HG02588 (cell line): ENCODE measurements around the gene GBP6.
"Not testable (repeated sequence)": the region's sequence is repeated elsewhere in the genome, so short reads cannot be mapped to it uniquely, and the experiment has no call there.

Source experiments
- ATAC-seq: cut with Tn5 transposase; IDR thresholded peaks from one replicate; pipeline ENCODE4 v1.9.1; 2021; ENCODE audit warnings: mild to moderate bottlenecking, moderate library complexity; ENCODE audit not compliant: unreplicated experiment

The GBP6 gene

DNA sequence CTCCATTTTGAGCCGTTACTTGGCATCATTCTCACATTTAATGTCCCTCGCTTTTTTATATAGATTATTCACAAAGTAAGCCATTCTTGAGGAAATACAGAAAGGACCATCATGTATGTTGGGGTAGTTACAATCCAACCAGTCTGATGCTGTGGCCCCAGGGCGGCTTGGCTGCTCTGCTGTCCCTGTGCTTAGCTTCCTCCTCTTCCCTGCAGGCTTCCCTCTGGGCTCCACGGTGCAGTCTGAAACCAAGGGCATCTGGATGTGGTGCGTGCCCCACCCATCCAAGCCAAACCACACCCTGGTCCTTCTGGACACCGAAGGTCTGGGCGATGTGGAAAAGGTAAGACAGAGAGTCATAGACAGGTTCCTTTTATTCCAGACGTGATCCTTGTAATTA lies 5.5 kb downstream of the GBP6 start:
- ATAC-seq: no peak

DNA sequence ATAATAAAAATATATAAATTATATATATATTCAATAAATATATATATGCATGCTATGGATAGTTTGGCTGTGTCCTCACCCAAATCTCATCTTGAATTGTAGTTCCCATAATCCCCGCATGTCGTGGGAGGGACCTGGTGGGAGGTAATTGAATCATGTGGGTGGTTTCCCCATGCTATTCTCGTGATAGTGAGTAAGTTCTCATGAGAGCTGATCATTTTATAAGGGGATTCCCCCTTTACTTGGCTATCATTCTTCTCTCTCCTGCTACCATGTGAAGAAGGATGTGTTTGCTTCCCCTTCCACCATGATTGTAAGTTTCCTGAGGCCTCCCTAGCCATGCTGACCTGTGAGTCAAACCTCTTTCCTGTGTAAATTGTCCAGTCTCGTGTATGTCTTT lies 10.0 kb downstream of the GBP6 start:
- ATAC-seq: not testable (repeated sequence)

DNA sequence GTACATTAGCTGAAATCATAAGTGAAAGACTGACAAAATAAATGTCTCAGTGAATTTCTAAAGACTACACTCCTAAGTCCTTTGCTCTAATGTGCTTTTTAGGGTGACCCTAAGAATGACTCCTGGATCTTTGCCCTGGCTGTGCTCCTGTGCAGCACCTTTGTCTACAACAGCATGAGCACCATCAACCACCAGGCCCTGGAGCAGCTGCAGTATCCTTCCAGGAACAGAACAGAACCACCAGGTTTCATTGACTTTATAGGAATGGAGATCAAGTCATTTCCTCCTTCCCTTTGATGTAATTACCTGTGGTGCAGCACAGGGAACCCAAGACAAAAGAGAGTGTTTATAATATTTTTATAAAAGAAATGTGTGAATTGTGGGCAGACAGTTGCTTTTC lies 14.1 kb downstream of the GBP6 start:
- ATAC-seq: no peak

GRCh38 chr1:89381618-89382017 lies 17.8 kb downstream of the GBP6 start:
- ATAC-seq: no peak

DNA sequence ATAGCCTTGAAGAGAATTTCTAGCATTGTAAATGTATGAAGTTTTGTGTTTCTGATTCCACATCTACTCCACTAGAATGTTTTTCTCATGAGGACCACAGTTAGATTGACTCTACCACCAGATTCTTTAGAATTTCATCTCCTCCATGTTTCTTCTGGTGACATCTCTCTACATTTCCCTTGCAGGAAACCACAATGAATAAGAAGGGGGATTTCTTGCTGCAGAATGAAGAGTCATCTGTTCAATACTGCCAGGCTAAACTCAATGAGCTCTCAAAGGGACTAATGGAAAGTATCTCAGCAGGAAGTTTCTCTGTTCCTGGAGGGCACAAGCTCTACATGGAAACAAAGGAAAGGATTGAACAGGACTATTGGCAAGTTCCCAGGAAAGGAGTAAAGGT lies 18.6 kb downstream of the GBP6 start:
- no peak for ATAC-seq

DNA sequence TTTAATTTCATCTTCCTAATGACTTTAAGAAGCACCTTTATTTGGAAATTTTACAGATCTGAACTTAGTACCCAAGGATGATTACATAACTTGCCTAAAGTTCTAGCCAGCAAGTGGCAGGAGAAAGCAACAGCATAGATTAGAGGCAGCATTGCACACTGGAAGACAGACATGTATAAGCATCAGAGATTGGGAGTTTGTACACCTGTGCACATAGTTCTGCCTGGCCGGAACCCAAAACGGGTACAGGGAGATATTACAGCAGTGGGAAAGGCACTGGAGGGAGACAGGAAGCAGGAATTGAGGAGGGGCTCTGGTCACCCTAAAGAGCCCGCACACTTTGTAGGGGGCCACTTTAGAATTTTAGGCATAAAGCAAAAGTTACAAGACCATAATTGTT lies 19.3 kb downstream of the GBP6 start:
- no peak for ATAC-seq

GRCh38 chr1:89390707-89391106 lies 26.8 kb downstream of the GBP6 start:
- no peak for ATAC-seq

- ATAC-seq: no peak
These were observed 27.8 kb downstream of the GBP6 start for GRCh38 chr1:89391686-89392085.

- no peak for ATAC-seq
These were observed 31.0 kb downstream of the GBP6 start for GRCh38 chr1:89394851-89395250.

DNA sequence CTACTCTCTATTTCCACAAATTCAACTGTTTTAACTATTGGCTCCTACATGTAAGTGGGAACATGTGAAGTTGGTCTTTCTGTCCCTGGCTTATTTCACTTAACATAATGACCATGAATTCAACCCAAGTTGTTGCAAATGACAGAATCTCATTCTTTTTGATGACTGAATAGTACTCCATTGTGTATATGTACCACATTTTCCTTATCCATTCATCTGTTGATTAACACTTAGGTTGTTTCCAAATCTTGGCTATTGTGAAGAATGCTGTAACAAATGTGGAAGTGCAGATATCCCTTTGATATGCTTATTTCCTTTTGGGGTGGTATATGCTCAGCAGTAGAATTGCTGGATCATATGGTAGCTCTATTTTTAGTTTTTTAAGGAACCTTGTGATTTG lies 33.0 kb downstream of the GBP6 start:
- no peak for ATAC-seq

DNA sequence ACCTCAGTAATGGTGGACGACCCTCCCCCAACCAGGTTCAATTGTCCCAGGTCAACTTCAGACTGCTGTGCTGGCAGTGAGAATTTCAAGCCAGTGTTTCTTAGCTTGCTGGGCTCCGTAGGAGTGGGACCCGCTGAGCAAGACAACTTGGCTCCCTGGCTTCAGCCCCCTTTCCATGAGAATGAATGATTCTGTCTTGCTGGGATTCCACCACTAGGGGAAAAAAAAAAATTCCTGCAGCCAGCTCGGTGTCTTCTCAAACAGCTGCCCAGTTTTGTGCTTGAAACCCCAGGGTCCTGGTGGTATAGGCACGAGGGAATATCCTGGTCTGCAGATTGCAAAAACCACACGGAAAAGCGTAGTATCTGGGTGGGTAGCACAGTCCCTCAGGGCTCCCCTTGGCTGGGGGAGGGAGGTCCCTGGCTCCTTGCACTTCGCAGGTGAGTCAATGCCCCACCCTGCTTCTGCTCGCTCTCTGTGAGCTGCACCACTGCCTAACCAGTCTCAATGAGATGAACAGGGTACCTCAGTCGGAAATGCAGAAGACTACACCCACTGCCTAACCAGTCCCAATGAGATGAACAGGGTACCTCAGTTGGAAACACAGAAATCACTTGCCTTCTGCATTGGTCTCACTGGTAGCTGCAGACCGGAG lies 41.5 kb downstream of the GBP6 start:
- ATAC-seq: no peak

DNA sequence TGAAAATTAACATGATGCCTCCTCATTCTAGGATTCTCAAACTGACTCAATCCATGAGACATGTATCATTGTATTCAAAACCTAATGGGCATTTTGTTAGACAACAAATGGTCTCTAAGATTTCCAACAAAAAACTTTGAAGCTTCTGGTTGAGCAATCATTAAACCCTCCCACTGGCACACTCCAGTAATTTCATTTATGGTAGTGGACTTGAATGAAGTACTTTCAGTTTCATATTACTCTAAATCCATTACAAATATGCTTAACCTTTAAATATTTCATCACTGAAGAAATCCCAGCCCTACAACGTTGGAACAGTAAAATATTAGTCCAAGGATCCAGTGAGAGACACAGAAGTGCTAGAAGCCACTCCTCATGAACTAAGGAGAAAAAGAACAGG lies 43.5 kb downstream of the GBP6 start:
- ATAC-seq: no peak

DNA sequence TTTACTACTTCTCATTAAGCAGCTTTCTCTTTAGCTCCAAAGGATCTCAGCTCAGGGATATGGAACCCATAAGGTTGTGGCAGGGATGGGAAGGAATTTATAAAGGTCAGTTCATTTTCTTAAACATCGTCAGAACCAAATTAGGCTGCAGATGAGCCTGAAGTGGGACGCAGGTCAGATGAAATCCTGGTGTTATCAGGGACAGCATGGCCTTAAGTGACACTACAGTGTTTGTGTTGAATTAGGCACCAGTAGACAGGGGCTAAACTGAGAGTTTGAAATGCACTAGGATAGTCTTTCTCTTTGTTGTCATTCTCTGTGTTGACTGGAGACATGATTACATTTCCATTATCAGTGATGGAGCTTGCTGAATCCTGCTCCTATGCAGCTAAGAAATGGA lies 43.9 kb downstream of the GBP6 start:
- ATAC-seq: not testable (repeated sequence)

GRCh38 chr1:89425056-89425455 lies 61.2 kb downstream of the GBP6 start:
- no peak for ATAC-seq

DNA sequence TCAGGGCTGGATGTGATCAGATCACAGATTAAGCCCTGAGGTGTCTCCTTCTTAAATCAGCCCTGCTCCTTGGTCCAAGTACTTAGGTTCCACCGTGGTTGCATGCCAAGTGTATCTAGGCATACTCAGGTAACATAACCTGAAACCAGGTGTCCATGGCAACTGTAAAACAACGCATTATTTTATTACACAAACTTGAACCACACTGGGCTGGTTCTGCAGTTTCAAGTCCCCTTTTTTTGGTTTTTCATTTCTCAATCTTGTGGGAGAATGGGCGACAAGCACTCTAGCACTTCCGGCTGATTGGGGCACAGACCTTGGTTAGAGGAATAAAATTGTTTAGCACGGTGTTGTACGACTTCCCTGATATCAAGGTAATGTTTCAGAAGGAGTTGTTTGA lies 65.2 kb downstream of the GBP6 start:
- no peak for ATAC-seq

GRCh38 chr1:89429681-89430080 lies 65.8 kb downstream of the GBP6 start:
- not testable (repeated sequence) for ATAC-seq

GRCh38 chr1:89433421-89433820 lies 69.6 kb downstream of the GBP6 start:
- no peak for ATAC-seq

DNA sequence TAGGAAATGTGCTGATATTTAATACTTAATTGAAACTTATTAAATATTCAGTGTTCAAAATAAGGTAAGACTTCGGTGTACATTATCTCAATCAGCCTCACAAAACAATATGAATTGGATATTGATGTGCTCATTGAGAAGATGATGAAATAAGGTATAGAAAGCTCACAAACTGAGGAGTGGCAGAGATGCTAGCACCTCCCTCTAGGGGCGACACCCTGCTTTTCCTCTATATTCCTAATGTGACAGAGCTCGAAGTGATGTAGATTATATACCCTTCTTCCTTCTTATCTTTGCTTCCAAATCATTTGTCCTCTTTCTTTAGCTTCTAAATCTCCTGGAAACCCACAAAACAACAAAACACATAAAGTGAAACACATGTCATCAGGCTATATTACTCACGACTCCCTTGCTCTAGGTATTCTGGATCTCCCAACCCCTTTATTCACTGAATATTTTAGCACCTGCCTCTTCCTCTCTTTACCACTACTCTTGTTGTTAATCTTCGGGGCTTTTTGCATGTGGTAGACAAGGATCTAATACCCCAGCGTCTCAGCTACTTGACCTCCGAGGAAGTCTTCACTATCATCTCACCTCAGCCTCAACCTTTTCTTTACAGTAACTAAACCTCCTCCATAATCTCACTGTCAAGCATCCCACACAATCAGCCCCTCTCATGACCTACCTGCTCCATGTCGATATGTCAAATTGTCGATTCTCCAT lies 70.4 kb downstream of the GBP6 start:
- not testable (repeated sequence) for ATAC-seq
